Stimulated activated CD8-positive, alpha-beta memory T cell treated with anti-CD3 and anti-CD28 coated beads, Interleukin-12 subunit alpha, Interleukin-12 subunit beta, amount 100 ng/mL, for 24 hours (primary cell): Measurements from ENCODE around the gene CACNG7.
"Not testable (repeated sequence)": the region's sequence is repeated elsewhere in the genome, so short reads cannot be mapped to it uniquely, and the experiment has no call there.

Experiments
- DNase-seq: peaks from one replicate; pipeline ENCODE4 v3.0.0-alpha.2; 2020; ENCODE audit errors: extremely low read depth

CACNG7 gene, protein sequence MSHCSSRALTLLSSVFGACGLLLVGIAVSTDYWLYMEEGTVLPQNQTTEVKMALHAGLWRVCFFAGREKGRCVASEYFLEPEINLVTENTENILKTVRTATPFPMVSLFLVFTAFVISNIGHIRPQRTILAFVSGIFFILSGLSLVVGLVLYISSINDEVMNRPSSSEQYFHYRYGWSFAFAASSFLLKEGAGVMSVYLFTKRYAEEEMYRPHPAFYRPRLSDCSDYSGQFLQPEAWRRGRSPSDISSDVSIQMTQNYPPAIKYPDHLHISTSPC

DNA sequence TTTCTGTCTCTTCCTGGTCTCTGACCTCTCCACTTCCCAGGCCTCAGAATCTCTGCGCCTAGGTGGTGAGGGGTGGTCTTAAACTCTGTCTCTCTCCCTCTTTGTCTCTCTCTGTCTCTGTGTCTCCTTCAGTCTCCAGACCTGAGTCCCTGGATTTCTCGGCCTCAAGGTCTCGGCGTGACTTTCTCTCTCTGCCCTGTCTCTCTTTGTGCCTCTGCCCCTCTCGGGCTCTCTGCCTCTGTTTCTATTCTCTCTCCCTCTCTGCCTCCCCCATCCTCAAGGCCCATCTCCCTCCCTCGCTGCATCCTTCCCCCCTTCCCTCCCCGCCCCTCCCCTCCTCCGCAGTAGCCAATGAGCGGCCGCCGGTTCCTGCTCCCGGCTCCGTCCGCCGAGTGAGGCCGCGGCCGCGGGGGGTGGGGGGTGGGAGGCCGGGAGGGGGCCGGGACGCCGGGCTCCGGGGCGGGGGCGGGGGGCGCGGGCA lies at the start of gene CACNG7:
TSS of gene CACNG7 (plus strand) at position 344 of the 481 bp plus-strand sequence. CDS start 3,554 bp downstream, outside the sequence.
- DNase-seq = no peak

DNA sequence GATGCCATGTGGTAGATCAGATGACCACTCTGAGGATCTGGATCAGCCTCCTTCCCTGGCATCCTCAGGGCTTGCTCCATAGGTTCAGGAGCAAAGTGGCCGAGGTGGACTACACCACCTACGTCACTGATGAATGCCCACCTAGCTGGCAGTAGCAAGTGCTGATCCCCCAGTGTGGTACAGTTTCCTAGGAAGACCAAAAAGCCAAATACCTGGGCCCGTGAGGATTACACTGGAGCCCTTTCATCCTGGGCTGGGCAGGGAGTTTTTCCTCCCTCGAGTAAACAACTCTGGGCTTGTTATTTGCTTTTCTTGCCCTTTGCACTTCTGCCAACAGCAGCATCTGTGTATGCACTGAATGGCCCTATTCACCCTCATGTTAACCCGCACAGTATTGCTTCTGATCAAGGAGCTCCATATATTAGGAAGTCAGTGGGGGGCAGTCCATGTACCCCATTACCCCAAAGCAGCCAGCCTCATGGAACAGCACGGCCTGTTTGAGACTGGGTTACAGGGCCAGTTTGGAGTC lies 44.7 kb upstream of the CACNG7 start:
- DNase-seq = no peak

DNA sequence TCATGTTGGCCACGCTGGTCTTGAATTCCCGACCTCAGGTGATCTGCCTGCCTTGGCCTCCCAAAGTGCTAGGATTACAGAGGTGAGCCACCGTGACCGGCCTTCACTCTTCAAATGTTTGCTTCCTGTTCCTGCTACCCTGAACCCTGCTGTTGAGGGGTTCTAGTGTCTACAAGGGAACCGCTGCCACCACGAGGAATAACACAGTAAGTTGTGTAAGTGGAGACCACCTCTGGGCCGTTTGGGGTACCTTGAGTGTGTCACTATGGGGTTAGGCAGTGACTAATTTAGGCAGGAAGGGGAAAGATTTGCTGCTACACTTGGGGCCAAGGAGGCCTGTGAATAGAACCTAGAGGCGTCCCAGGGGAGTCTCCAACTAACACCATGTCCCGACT lies 43.6 kb upstream of the CACNG7 start:
- DNase-seq = no peak

DNA sequence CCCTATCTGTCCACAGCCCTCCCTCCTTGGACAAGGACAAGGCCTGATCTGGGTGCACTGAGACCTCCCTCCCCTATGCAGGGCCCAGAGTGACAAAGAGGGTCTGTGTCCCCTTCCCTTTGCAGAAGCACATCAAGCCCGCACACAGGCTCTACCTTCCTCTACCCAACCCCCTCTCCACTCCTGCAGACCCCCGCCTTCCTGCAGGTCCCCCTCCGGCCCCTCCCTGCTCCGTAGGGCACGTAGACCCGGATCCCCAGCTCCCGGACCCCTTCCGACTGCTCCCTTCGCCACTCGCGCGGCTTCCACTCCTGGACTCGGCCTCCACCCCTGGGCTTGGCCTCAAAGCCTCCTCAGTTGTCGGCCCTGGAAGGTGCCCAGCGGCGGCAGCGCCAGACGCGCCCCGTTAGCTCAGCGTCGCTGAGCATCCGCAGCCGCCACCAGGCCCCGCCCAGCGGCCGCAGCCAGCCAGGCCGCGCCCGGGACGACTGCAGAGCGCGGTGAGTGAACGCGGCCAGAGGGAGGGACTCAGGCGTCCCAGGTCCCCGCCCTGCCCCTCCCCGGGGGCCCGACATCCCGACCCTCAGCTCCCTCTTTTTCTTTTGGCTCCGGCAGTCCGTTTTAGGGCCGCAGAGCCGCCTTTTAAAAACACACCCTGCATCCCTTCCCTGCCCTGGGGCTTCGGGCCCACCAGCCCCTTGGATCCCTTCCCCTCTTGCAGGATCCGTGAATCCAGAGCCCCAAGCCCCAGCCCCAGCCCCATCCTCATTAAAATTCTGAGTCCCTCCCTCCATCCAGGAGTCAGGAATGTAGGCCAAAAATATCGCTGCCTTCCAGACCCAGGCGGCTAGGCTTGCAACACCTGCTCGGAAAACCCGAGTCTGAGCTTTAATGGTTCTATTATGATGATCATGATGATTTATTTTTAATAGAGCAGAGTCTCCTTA lies 42.9 kb upstream of the CACNG7 start:
- DNase-seq = no peak

DNA sequence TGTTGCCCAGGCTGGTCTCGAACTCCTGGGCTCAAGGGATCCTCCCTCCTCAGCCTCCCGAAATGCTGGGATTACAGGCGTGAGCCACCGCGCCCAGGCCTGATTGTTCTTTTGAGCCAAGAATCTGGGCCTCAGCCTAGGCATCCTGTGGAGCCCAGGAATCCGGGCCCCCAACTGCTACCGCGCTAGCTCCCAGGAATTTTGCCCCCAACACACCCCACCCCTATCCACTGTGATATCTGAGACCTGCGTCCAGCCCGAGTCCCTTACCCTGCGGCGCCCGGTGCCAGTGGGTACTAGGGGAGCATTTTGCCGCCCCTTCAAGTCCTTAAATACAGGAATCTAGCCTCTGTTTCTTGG lies 42.2 kb upstream of the CACNG7 start:
- no peak for DNase-seq

DNA sequence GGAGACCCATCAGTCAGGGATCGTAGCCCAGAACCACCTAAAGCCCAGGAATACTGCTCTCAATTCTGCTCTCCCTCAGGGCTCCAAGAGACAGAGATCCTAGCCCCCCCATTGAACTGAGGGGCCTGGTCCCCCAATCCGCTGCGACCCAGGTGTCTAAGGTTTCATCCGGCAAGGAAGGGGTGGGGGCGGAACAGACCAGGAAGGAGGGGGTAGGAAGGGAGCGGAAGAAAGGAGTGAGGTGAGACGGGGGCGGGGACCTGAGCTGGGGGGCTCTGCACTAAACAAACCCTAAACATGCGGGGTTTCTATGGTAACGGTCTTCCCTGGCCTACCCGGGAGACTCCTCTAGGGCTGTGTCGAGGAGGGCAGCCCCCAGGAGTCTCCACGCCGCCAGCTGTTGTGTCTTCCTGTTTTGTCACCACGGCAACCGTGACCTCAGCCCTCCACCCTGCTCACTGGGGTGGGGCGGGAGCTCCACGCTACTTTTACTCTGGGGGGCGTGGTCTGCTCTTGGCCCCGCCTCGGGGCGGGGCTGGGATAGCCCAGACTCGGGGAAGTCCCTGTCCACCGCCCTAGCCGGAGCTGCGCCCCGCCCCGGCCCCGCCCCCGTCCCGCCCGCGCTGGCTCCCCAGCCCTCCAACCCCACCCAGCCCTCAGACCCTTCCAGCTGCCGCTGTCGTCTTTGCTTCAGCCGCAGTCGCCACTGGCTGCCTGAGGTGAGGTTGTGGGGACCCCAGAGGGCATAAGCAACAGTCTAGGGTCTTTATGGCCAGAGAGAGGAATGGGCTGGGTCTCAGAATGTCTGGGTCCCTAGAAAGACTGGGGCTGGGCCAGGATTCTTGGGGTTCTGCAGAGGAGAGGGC lies 41.6 kb upstream of the CACNG7 start, which contains the start of gene MYADM:
TSS of gene MYADM (plus strand) at position 659 of the 866 bp plus-strand sequence. CDS start 5,647 bp downstream, outside the sequence.
- peak; percentile 93 for DNase-seq

DNA sequence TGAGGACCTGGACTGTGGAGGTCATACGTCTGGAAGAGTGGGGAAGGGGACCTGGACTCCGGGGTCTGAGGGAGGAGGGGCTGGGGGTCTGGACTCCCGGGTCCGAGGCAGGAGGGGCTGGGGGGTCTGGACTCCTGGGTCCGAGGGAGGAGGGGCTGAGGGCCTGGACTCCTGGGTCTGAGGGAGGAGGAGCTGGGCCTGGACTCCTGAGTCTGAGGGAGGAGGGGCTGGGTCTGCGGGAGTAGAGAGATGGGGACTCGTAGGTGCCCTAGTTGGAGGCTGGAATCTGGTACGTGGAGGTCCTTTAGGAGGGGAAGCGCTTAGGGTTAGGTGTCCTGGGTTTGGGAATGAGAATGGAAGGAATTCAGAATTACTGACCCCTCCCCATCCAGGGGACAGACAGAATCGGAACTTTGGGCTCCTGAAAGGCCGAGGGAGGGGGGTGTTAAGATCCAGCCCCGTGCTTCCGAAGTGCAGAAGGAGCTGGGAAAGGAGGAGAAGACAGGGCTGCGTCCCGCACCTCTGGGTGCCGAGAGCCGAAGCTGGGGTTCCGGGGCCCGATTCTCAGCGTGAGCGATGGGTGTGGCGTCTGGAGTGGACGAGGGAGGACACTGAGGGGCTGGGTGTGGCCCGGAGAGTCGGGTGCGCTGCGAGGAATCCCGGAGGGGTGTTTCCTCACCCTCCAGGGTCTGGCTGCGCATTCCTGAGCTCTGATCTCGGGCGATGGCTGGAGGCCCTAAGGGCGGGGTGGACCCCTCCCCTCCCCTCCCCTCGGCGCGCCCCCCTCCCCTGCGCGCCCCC lies 40.8 kb upstream of the CACNG7 start:
- no peak for DNase-seq

DNA sequence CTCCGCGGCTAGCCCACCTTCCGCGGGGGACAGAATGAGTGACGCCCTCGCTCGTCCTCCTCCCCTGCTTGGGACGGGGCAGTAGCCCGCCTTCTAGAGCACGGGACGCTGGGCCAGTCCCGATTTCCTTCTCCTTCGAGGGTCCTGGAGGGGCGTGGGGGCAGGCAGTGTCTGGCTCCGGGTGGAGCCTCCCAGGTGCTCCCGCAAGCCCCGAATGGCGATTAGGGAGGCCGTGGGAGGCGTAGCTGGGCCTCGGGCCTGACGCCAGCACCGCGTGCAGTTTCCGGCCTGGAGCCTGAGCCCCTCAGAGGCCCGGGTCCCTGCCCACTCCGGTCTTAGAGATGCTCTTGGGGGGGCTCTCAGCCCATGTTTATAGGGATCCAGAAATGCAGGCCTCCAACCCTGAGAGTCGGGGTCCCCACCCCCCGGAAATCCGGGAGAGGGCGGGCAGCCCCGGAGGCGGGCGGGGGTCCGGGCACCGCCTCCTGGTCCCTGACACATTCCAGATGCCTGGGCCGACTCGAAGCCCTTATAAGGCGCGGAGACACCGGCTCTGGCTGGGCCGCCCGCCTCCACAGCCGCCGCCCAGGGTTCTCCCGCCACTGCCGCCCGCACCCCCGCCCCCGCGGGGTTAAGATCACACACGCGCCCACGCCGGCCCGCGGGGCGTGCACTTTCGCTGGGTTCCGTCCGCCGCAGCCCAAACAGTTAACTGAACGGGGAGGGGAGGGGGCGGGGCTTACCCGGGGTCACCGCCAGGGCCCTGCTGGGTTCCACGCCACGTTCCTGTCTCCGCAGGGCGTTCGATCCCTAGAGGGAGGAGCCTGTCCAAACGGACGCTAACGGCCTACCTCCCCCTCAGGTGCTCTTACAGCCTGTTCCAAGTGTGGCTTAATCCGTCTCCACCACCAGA lies 39.9 kb upstream of the CACNG7 start:
- peak; percentile 59 for DNase-seq

DNA sequence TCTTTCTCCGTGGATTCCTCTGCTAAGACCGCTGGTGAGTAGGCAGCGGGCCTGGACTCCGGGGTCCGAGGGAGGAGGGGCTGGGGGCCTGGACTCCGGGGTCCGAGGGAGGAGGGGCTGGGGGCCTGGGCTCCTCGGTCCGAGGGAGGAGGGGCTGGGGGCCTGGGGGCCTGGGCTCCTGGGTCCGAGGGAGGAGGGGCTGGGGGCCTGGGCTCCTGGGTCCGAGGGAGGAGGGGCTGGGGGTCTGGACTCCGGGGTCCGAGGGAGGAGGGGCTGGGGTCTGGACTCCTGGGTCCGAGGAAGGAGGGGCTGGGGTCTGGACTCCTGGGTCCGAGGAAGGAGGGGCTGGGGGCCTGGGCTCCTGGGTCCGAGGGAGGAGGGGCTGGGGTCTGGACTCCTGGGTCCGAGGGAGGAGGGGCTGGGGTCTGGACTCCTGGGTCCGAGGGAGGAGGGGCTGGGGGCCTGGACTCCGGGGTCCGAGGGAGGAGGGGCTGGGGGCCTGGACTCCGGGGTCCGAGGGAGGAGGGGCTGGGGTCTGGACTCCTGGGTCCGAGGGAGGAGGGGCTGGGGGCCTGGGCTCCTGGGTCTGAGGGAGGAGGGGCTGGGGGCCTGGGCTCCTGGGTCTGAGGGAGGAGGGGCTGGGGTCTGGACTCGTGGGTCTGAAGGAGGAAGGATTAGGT lies 39.1 kb upstream of the CACNG7 start:
- not testable (repeated sequence) for DNase-seq

DNA sequence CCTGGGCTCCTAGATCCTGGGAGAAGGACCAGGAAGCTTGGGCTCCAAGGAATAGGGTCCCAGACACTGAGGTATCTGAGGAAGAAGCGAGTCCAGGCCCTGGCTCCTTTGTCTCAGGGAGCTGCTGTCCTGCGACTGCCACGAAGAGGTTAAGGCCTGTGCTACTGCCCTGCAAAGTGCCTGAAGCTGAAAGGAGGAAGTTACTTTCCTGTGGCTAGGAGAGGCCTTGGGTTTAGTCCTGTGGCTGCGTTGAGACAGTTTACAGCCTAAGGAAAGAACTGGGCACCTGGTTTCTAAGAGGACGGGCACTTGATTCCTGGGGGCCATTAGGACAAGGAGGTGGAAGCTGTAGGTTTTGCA lies 38.6 kb upstream of the CACNG7 start:
- DNase-seq = no peak

DNA sequence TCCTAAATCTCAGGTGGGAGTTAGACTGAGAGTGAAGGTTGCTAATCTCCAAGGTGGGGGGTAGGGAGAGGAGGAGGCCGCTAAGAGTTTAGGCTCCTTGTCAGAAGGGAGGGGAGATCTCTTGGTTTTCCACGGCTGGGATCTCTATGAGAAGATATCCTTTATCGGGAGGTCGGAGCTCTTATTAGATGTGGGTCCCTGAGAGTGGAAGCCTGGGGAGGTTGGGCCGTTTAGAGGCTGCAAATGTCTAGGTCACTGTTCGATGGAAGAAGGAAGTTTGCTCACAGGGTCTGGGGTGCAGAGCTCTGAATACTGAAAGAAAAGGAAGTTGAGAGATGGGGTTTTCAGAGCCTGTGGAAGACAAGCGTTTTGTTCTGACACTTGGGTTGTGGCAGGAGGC lies 37.6 kb upstream of the CACNG7 start:
- no peak for DNase-seq

DNA sequence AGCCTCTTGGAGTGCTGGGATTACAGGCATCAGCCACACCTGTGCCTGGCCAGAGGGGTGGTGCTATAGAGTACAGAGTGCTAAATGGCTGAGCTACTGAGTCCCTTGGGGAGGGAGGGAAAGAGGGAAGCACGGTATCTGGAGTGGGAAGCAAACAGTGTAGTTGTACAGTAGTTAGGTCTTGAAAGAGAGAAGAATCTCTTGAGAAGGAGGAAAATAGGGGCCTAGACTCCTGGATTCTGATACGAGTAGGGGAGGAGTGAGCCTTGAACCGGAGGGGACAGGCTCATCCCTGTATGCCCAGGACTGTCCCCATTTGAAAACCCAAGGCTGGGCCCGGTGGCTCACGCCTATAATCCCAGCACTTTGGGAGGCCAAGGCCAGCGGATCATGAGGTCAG lies 36.3 kb upstream of the CACNG7 start:
- DNase-seq = no peak

DNA sequence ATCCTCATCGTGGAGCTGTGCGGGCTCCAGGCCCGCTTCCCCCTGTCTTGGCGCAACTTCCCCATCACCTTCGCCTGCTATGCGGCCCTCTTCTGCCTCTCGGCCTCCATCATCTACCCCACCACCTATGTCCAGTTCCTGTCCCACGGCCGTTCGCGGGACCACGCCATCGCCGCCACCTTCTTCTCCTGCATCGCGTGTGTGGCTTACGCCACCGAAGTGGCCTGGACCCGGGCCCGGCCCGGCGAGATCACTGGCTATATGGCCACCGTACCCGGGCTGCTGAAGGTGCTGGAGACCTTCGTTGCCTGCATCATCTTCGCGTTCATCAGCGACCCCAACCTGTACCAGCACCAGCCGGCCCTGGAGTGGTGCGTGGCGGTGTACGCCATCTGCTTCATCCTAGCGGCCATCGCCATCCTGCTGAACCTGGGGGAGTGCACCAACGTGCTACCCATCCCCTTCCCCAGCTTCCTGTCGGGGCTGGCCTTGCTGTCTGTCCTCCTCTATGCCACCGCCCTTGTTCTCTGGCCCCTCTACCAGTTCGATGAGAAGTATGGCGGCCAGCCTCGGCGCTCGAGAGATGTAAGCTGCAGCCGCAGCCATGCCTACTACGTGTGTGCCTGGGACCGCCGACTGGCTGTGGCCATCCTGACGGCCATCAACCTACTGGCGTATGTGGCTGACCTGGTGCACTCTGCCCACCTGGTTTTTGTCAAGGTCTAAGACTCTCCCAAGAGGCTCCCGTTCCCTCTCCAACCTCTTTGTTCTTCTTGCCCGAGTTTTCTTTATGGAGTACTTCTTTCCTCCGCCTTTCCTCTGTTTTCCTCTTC lies 35.1 kb upstream of the CACNG7 start:
- no peak for DNase-seq

DNA sequence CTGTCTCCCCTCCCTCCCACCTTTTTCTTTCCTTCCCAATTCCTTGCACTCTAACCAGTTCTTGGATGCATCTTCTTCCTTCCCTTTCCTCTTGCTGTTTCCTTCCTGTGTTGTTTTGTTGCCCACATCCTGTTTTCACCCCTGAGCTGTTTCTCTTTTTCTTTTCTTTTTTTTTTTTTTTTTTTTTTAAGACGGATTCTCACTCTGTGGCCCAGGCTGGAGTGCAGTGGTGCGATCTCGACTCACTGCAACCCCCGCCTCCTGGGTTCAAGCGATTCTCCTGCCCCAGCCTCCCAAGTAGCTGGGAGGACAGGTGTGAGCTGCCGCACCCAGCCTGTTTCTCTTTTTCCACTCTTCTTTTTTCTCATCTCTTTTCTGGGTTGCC lies 34.5 kb upstream of the CACNG7 start:
- DNase-seq = no peak

DNA sequence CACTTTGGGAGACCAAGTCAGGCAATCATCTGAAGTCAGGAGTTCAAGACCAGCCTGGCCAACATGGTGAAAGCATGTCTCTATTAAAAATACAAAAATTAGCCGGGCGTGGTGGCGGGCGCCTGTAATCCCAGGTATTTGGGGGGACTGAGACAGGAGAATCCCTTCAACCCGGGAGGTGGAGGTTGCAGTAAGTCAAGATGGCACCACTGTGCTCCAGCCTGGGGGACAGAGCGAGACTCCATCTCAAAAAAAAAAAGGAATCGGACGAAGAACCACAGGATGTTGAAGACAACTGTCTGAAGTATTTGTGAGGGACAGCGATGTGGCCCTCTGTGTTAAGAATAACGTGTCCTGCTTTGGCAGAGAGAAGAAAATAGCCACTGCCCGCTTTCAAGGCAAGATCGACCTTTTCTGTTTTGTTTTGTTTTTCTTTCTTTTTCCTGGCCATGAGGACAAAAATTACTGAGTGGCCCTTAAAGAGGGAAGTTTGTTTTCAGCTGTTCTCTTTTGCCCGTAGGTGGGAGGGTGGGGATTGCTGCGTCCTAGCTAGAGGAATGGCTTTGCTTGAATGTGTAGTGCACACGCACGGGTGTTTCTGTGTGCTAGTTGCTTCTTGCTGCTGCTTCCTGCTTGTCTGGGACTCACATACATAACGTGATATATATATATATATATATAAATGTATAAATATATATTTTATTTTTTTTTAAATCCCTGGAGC lies 33.3 kb upstream of the CACNG7 start:
- no peak for DNase-seq

DNA sequence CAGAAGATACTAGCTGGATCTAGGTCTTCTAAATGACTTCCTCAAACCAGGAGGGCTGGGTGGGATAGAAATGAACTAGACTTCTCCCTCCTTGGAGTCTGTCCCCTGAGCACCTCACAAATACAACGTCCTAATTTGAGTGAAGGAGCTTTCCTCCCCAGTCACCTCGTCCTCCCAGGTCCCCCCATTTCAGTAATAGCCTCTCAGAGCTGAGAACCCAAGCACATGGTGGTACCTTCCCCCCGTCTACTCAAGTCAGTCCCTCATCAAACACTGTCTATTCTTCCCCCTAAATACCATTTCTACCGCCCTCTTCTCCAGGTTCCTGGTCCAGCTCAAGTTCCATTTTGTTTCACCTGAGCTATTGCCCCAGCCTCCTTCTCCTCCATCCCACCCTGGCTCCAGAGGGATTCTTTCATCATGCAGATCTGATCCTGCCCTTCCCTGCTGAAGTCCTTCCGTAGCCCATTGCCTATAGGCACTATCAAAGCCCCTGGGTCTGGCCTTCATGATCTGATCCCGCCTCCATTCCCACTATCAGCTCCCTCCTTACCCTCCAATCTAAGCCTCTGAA lies 32.3 kb upstream of the CACNG7 start:
- no peak for DNase-seq

DNA sequence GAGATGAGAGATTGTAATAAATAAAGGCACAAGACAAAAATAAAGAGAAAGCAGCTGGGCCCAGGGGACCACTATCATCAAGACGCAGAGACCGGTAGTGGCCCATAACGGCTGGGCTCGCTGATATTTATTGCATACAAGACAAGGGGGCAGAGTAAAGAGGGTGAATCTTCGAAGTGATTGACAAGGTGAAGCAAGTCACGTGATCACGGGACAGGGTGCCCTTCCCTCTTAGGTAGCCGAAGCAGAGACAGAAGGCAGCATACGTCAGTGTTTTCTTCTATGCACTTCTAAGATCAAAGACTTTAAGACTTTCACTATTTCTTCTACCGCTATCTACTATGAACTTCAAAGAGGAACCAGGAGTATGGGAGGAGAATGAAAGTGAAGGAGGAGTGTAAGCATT lies 31.7 kb upstream of the CACNG7 start:
- DNase-seq = no peak
